HEK293 (cell line): Measurements from ENCODE around the gene DZIP1L.

Experiments used
- CTCF ChIA-PET: fragments of 350-600 bp; formaldehyde crosslinking; extraction: SDS; loops from one replicate; lab custom pipeline; 2021; ENCODE audit warnings: antibody characterized with exemption; lab: Yijun Ruan, JAX
- POLR2A ChIA-PET: fragments of 300-600 bp; formaldehyde crosslinking; extraction: SDS; loops from one replicate; lab custom pipeline; 2020; ENCODE audit warnings: antibody characterized with exemption, inconsistent platforms; lab: Yijun Ruan, JAX
- H3K27ac ChIP-seq: fragments of 200-500 bp; sonication (Bioruptor generic); 2 replicates; pipeline ENCODE4 v1.5.1; 2014; ENCODE audit warnings: low read depth, low read length, control low read depth, inconsistent platforms; ENCODE audit errors: extremely low read depth
- H3K36me3 ChIP-seq, 2 experiments: fragments of 200-500 bp in 1 of 2; sonication (Bioruptor generic) in 1 of 2; 1 replicate in 1 of 2; 2 replicates in 1 of 2; pipeline ENCODE4 v1.5.1; 2014 to 2017; ENCODE audit warnings: inconsistent platforms in 2 of 2, low read length in 2 of 2; ENCODE audit not compliant: control insufficient read depth in 2 of 2, insufficient read depth in 1 of 2
- H3K4me1 ChIP-seq: fragments of 200-500 bp; sonication (Bioruptor generic); 2 replicates; pipeline ENCODE4 v1.5.1; 2014; ENCODE audit warnings: mild to moderate bottlenecking, low read length, inconsistent platforms; ENCODE audit not compliant: control insufficient read depth, insufficient read depth
- H3K4me3 ChIP-seq: 2 replicates; pipeline ENCODE4 v1.5.1; 2011; ENCODE audit warnings: low read depth, mild to moderate bottlenecking, control low read depth, low read length, moderate library complexity
- H3K9me3 ChIP-seq: fragments of 200-500 bp; sonication (Bioruptor generic); 2 replicates; pipeline ENCODE4 v1.5.1; 2014; ENCODE audit warnings: low read depth, low read length, inconsistent platforms; ENCODE audit not compliant: control insufficient read depth, insufficient read depth
- GFI1B ChIP-seq: fragments of 450-650 bp; formaldehyde crosslinking; IDR thresholded peaks from 2 replicates; pipeline ENCODE4 v1.5.1; 2016; ENCODE audit warnings: missing biosample characterization, missing genetic modification characterization
- MYNN ChIP-seq: fragments of 450-650 bp; formaldehyde crosslinking; IDR thresholded peaks from 2 replicates; pipeline ENCODE4 v1.5.1; 2016; ENCODE audit warnings: missing biosample characterization, missing genetic modification characterization, borderline replicate concordance
- PRDM6 ChIP-seq: fragments of 450-650 bp; formaldehyde crosslinking; IDR thresholded peaks from 2 replicates; pipeline ENCODE4 v1.5.1; 2017; ENCODE audit warnings: missing biosample characterization, missing genetic modification characterization
- SCRT1 ChIP-seq: fragments of 450-650 bp; formaldehyde crosslinking; IDR thresholded peaks from 2 replicates; pipeline ENCODE4 v1.5.1; 2016; ENCODE audit warnings: missing biosample characterization, missing genetic modification characterization, borderline replicate concordance
- SP2 ChIP-seq: fragments of 450-650 bp; formaldehyde crosslinking; IDR thresholded peaks from 2 replicates; pipeline ENCODE4 v1.5.1; 2016; ENCODE audit warnings: missing biosample characterization, missing genetic modification characterization
- ZBTB10 ChIP-seq: fragments of 450-650 bp; formaldehyde crosslinking; IDR thresholded peaks from 2 replicates; pipeline ENCODE4 v1.5.1; 2016; ENCODE audit warnings: missing biosample characterization, missing genetic modification characterization
- ZBTB11 ChIP-seq: fragments of 450-650 bp; formaldehyde crosslinking; conservative IDR thresholded peaks from 2 replicates; pipeline ENCODE4 v1.5.1; 2016; ENCODE audit warnings: low read depth, missing biosample characterization, missing genetic modification characterization
- ZBTB44 ChIP-seq: fragments of 450-650 bp; IDR thresholded peaks from 2 replicates; pipeline ENCODE4 v1.5.1; 2018; ENCODE audit warnings: missing biosample characterization, mild to moderate bottlenecking, missing genetic modification characterization
- ZBTB49 ChIP-seq: fragments of 450-650 bp; formaldehyde crosslinking; IDR thresholded peaks from 2 replicates; pipeline ENCODE4 v1.5.1; 2016; ENCODE audit warnings: missing biosample characterization, missing genetic modification characterization, low read depth
- ZEB2 ChIP-seq: fragments of 450-650 bp; formaldehyde crosslinking; IDR thresholded peaks from 2 replicates; pipeline ENCODE4 v1.5.1; 2016; ENCODE audit warnings: missing biosample characterization, missing genetic modification characterization
- ZNF133 ChIP-seq: fragments of 450-650 bp; formaldehyde crosslinking; IDR thresholded peaks from 2 replicates; pipeline ENCODE4 v1.5.1; 2016; ENCODE audit warnings: missing biosample characterization, missing genetic modification characterization
- ZNF239 ChIP-seq: fragments of 450-650 bp; formaldehyde crosslinking; IDR thresholded peaks from 2 replicates; pipeline ENCODE4 v1.5.1; 2016; ENCODE audit warnings: missing biosample characterization, missing genetic modification characterization
- ZNF324 ChIP-seq: fragments of 450-650 bp; formaldehyde crosslinking; IDR thresholded peaks from 2 replicates; pipeline ENCODE4 v1.5.1; 2016; ENCODE audit warnings: missing biosample characterization, missing genetic modification characterization
- ZNF335 ChIP-seq: fragments of 450-650 bp; formaldehyde crosslinking; conservative IDR thresholded peaks from 2 replicates; pipeline ENCODE4 v1.5.1; 2016; ENCODE audit warnings: missing biosample characterization, missing genetic modification characterization
- ZNF530 ChIP-seq: fragments of 450-650 bp; formaldehyde crosslinking; IDR thresholded peaks from 2 replicates; pipeline ENCODE4 v1.5.1; 2016; ENCODE audit warnings: low read depth, missing biosample characterization, missing genetic modification characterization
- ZNF555 ChIP-seq: fragments of 450-650 bp; formaldehyde crosslinking; conservative IDR thresholded peaks from 2 replicates; pipeline ENCODE4 v1.5.1; 2017; ENCODE audit warnings: missing biosample characterization, mild to moderate bottlenecking, missing genetic modification characterization, inconsistent platforms
- ZNF629 ChIP-seq: fragments of 450-650 bp; formaldehyde crosslinking; IDR thresholded peaks from 2 replicates; pipeline ENCODE4 v1.5.1; 2017; ENCODE audit warnings: missing biosample characterization, missing genetic modification characterization
- ZNF701 ChIP-seq: fragments of 450-650 bp; formaldehyde crosslinking; IDR thresholded peaks from 2 replicates; pipeline ENCODE4 v1.5.1; 2016; ENCODE audit warnings: missing biosample characterization, missing genetic modification characterization

Gene DZIP1L

GRCh38 chr3:138124706-138125355 is 9.4 kb upstream of the DZIP1L start:
- H3K4me1 ChIP-seq, result no peaks in the 10 kb centered on the region
- ChIA-PET CTCF (no interaction called here), POLR2A (interaction anchor here (1.2 to 1.5 kb wide), 2 partner anchors 9 kb away, joined by 4 to 5 read pairs; partner anchors contain the start of gene DZIP1L)
- H3K4me3 ChIP-seq, result no peak overlapping the region
- H3K9me3 ChIP-seq, result no peaks in the 10 kb centered on the region
- TF ChIP-seq ZBTB10 (tag by site-specific recombination) (no peak), ZNF133 (no peak)
- no peak overlapping the region for H3K27ac ChIP-seq
- H3K36me3 ChIP-seq, result no peaks in the 10 kb centered on the region

GRCh38 chr3:138124188-138124587 is 8.8 kb upstream of the DZIP1L start:
- H3K4me1 ChIP-seq, result no peaks in the 10 kb centered on the region
- H3K9me3 ChIP-seq, result no peaks in the 10 kb centered on the region
- no peak overlapping the region for H3K27ac ChIP-seq
- no peak overlapping the region for H3K4me3 ChIP-seq
- ChIA-PET CTCF (no interaction called here), POLR2A (interaction anchor here (1.5 kb wide), 1 partner anchor 8 kb away, joined by 4 read pairs; the partner anchor contains the start of gene DZIP1L)
- TF ChIP-seq ZEB2 (tag by site-specific recombination) (no peak), ZNF555 (tag by site-specific recombination) (no peak), ZNF530 (tag by site-specific recombination) (no peak), ZNF335 (tag by site-specific recombination) (no peak), MYNN (no peak), ZNF629 (no peak), ZNF324 (tag by site-specific recombination) (no peak), ZBTB11 (tag by site-specific recombination) (no peak), PRDM6 (no peak), ZNF239 (tag by site-specific recombination) (no peak)
- no peaks in the 10 kb centered on the region for H3K36me3 ChIP-seq

- Histone ChIP-seq H3K4me1 (no peaks in the 10 kb centered on the region), H3K9me3 (no peaks in the 10 kb centered on the region), H3K4me3 (no peak overlapping the region), H3K27ac (no peak overlapping the region), H3K36me3 (no peaks in the 10 kb centered on the region)
- no peak for TF ChIP-seq SCRT1 (tag by site-specific recombination)
- 0 out of 2 replicates have a peak, but pooled peaks have one; percentile 32 for TF ChIP-seq ZNF335 (tag by site-specific recombination)
- no peak for TF ChIP-seq ZBTB49
- TF ChIP-seq GFI1B, result no peak
- no peak for TF ChIP-seq ZBTB44 (tag by site-specific recombination)
- no peak for TF ChIP-seq ZNF701
- TF ChIP-seq SP2 (tag by site-specific recombination), result no peak
- POLR2A ChIA-PET, result interaction anchor here (0.6 kb wide), 1 partner anchor 145 kb away, joined by 4 read pairs; no protein-coding TSS in a partner anchor
- CTCF ChIA-PET, result interaction anchor here (0.6 to 3.0 kb wide), 16 partner anchors 17 to 412 kb away, joined by 3 to 63 read pairs (median 4); no protein-coding TSS in a partner anchor
Observed at GRCh38 chr3:138119423-138119766, 4.0 kb upstream of the DZIP1L start.
